GM06990 (cell line): ENCODE measurements around the gene S100A4.

Source experiments
- DNase-seq: peaks from one replicate; pipeline ENCODE4 v3.0.0-alpha.2; 2011; ENCODE audit not compliant: insufficient read length; ENCODE audit errors: extremely low read depth
- H3K27me3 ChIP-seq: replicated peaks from 2 replicates; pipeline ENCODE4 v1.6.0; 2011; ENCODE audit warnings: low read length; ENCODE audit not compliant: control insufficient read depth, insufficient read depth
- H3K36me3 ChIP-seq: 2 replicates; pipeline ENCODE4 v1.5.1; 2011; ENCODE audit warnings: low read length; ENCODE audit not compliant: control insufficient read depth, insufficient read depth
- H3K4me3 ChIP-seq: replicated peaks from 2 replicates; pipeline ENCODE4 v1.5.1; 2011; ENCODE audit warnings: low read depth, mild to moderate bottlenecking, control low read depth, low read length
- TF ChIP-seq, protein P1 (sequence below): IDR thresholded peaks from 2 replicates; pipeline ENCODE4 v1.5.1; 2011; ENCODE audit warnings: low read length, control low read depth, mild to moderate bottlenecking, inconsistent platforms; ENCODE audit not compliant: insufficient read depth, poor library complexity, severe bottlenecking

S100A4 gene

DNA sequence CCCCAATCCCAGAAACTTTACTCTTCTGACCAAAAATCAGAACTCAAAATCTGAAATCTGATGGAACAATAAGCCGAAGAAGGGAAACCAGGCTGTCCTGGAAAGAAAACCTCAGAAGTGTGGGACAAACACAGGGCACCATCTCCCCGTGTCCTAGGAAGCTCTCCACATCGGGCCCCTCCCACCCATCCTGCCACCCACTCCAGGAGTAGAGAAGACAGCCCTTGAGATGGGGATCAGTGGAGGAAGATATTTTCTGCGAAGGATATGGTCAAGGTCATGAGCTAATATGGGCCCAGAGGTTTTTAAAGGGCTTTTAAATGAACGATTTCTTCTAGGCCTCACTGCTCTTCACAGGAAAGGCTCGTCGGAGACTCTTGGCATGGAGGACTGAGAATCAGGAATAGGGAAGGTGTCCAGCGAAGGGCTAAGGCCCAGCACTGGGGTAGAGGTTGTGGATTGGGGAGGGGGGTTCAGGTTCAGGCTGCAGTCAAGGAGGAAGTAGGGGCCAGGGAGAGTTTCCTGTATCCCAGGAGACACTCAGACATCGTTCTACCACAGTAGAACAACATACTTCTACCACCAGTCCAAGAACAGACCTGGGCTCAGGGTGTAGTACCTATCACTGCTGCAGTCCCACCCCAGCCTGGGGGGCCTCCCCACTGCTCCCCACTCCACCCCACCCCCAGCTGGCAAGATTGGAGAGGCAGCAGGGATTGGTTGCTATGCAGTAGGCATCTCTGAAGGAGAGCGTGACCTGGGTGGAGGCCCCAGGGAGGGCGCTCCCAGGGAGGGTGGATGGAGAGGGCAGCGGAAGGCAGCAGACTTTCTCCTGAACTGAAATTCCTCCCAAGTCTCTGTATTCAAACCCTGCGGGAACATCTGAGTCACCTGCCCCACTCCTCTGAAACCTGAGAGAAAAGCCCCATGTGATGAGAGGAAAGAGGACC is 3.7 kb downstream of the S100A4 start:
- no peak for DNase-seq
- Histone ChIP-seq H3K36me3 (no peaks in the 10 kb centered on the region), H3K4me3 (no peak overlapping the region), H3K27me3 (no peaks in the 10 kb centered on the region)
- TF ChIP-seq, protein P1, sequence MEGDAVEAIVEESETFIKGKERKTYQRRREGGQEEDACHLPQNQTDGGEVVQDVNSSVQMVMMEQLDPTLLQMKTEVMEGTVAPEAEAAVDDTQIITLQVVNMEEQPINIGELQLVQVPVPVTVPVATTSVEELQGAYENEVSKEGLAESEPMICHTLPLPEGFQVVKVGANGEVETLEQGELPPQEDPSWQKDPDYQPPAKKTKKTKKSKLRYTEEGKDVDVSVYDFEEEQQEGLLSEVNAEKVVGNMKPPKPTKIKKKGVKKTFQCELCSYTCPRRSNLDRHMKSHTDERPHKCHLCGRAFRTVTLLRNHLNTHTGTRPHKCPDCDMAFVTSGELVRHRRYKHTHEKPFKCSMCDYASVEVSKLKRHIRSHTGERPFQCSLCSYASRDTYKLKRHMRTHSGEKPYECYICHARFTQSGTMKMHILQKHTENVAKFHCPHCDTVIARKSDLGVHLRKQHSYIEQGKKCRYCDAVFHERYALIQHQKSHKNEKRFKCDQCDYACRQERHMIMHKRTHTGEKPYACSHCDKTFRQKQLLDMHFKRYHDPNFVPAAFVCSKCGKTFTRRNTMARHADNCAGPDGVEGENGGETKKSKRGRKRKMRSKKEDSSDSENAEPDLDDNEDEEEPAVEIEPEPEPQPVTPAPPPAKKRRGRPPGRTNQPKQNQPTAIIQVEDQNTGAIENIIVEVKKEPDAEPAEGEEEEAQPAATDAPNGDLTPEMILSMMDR, result no peak

DNA sequence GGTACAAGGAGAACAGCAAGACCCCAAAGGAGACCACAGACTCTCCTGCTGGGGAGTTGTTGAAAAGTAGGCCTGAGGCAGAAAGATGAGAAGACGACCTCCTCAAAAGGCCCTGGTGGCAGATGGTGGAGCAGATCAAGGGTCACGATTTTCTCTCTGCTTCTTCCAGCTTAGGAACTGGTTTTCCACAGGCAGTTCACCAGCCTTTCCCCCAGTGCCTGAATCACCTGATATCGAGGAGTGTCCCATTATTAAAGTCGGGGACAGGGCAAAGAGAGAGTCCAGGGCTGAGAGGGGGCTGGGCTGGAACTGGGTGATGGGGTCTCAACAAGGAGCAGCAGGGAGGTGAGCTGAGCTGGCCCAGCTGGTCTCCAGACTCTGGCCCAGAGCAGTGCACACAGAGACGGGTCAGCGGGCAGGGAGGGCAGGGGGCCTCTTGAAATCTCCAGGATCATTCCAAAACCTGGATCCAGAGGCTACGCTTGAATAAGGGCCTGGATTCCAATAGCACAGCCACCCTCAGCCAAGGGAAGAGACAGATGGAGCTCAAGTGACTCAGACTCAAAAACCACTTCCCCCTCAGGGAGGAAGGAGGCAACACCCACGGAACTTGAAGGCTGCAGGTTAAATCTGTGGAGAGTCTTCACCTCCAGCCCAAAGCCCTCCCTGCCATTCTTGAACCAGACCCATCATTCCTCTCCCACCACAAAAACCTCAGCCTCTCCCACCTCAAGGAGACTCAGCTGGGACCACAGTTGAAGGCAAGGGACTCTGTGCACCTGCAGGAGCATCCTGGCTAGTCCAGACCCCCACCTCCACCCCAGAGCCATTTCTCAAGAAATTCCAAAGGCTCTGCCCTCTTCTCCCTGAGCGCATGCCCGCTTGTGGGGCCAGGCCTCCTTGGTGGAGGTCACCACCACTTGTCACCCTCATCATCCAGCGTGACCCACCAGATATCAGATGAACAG is 4.9 kb downstream of the S100A4 start, which contains the start of gene S100A5:
Gene S100A5 (minus strand): TSS at position 541 of the 968 bp plus-strand sequence. CDS start 743 bp downstream, outside the sequence.
- Histone ChIP-seq H3K36me3 (no peaks in the 10 kb centered on the region), H3K4me3 (no peak within 1 kb of the TSS), H3K27me3 (no peaks in the 10 kb centered on the region)
- DNase-seq, result no peak
- TF ChIP-seq, protein P1, result no peak

DNA sequence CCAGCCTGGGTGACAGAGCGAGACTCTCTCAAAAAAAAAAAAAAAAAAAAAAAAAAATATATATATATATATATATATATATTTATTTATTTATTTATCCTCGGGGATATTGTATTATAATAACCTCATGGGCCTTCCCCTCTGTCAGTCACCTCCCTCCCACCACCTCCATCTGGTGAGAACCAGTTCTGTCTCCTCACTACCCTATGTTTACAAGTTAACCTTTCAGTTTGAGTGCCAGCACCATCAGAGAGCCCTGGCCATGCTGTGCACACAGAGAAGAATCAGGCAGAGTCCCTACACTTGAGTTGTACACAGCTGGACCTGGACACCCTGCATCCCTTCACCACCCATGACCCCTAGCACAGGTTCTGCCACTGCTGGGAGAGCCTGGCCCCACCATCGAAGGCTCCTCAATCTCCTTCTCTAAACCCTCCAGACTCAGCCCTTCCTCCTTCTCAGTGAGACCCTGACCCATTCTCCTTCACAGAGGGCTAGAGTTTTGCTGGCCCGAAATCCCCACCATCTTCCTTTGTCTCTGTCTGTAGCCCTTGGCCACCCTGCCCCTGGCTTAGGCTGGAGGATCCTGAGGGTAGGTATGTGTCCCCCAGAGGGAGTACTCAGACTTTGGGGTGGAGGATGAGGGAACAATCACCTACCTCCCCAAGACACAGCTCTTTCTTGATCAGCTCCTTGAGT is 6.1 kb downstream of the S100A4 start:
- Histone ChIP-seq H3K27me3 (no peaks in the 10 kb centered on the region), H3K4me3 (no peak overlapping the region), H3K36me3 (no peaks in the 10 kb centered on the region)
- DNase-seq, result no peak
- TF ChIP-seq, protein P1, result no peak

DNA sequence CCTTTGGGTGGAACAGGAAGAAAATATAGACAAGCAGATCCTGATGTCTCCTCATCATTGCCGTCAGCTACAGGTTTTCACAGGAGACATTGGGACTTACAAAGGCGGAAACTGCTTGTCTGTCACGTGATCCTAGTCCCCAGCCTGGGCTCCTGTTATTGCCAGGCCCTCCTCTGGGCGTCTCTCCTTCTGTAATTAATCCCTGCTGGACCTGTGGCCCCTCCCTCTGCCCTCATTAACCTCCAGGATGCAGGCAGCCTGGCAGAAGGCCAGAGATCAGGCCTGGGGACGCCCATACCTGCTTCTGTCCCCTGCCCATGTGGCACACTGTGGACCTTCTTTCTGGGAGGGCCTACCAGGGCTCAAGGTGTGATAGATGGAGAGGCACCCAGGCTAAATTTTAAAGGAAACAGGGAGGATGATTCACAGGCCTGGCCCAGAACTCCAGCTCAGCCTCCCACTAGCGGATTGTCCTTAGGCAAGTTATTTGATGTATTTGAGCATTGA is 7.2 kb downstream of the S100A4 start:
- no peak for DNase-seq

More for the DNA sequence above, 7.2 kb downstream of the S100A4 start:
- H3K27me3 ChIP-seq, result no peaks in the 10 kb centered on the region
- no peaks in the 10 kb centered on the region for H3K36me3 ChIP-seq
- no peak overlapping the region for H3K4me3 ChIP-seq
- TF ChIP-seq, protein P1, result no peak
